ENCODE measurements around the gene RNF39.

The RNF39 gene

DNA sequence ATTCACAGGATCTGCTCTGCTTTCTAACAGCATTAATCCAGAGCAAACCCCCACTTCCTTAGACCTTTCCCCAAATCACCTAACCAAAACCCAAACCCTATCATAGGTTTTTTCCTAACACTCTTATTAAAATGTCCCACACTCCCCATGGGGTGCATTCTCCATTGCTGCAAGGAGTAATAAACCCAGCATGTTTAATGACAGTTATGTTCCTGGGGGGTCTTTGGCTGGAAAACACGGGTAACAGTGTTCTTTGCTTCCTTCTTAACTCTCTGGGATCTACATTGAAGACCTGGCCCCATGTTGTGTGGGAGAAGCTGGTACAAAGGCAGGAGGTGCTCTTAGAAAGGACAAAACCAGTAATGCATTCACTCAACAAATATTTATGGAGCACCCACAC, 21.3 kb upstream of the RNF39 start:
- DNase-seq: no peak

DNA sequence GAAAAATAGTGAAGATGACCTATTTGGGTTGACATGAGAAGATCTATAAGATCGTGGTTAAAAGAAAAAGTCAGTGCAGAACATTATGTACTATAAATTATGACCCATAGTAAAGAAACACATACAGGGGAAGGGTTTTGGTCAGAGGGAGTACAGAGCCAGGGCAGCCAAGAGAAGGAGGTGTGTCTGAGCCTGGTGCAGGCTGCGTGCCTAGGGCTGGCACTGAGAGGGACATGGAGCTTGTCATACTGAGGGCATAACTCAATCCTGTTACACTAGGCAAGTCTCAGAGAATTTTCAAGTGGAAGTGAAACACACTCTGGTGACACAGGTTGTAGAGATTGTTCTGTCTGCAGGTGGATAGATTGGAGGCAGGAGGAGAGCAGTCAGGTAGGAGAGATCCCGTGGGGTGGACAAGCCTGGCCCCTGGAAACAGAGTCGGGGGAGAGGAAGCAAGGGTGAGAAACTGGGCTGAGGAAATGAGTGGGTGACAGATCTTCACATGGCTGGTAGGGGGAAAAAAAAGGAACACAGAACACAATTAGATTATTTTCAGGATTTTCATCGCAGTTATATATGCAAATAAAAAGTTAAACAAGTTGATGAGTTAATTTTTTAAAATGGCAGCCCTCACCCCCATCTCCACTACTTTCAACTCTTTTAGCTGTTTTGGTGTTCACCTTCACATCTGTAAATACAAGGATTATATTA, 18.5 kb upstream of the RNF39 start:
- DNase-seq: no peak

DNA sequence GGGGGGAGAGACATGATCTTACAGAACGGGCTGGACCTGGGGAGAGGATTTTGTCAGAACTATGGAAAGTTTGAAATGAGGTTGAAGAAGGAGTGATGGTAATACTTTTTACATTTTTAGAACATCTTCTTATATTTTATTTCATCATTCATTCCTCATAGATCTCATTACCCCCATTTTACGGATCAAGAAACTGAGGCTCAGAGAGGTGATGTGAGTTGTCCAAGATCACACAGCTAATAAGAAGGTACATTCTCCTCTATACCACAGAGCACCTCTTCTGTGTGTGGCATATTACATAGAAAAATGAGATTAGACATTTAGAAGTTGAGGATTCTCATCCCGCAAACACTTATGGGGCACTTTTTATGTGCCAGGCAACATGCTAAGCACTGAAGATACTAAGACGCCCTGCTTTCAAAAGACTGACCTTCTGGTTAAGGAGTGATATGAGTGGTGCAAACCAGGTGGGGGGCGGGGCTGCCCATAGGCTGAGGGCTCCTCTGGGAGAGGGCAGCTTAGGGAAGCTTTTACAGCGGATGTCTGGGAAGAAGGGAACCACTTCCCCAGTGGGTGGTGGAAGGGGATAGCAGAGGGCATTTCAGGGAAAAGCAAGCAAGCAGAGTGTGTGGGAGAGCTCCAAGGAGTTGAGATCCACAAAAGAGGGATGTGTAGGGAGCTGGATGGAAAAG, 17.4 kb upstream of the RNF39 start:
- no peak for DNase-seq

- no peak for DNase-seq
These were observed 16.2 kb upstream of the RNF39 start for GRCh38 chr6:30091577-30092381.

DNA sequence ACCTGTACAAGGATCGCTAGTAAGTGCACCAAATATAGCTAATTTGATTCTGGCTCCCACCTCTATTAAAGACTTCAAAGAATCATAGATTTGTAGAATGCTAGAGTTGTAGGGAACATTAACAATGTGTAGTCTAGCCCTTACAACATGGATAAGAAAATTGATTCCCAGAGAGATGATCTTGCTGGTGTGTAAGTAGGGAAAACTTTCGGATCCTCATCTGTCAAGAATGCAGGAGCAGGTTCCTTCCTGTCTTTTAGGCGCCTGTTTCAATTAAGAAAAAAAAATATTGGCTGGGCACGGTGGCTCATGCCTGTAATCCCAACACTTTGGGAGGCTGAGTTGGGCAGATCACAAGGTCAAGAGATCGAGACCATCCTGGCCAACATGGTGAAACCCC, 12.3 kb upstream of the RNF39 start:
- no peak for DNase-seq

DNA sequence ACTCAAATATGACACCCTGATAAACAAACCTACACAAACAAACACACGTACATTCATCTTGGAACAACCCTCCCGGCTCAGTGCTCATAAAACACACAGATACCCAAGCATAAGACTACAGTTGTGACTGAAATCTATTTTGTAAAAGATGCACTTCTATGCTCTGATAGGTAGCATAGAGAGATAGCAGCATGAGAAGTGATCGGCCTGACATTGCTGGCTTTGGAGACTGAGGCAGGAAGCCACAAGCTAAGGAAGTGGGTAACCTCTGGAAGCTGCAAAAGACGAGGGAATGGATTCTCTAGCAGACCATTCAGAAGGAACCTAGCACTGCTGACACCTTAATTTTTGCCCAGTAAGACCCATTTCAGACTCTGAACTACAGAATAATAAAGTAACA, 1.6 kb upstream of the RNF39 start:
- no peak for DNase-seq

- no peak for DNase-seq
These were observed 492 bp upstream of the RNF39 start for GRCh38 chr6:30075790-30076732.

GRCh38 chr6:30074331-30075093, 1.1 kb downstream of the RNF39 start:
- DNase-seq: no peak

DNA sequence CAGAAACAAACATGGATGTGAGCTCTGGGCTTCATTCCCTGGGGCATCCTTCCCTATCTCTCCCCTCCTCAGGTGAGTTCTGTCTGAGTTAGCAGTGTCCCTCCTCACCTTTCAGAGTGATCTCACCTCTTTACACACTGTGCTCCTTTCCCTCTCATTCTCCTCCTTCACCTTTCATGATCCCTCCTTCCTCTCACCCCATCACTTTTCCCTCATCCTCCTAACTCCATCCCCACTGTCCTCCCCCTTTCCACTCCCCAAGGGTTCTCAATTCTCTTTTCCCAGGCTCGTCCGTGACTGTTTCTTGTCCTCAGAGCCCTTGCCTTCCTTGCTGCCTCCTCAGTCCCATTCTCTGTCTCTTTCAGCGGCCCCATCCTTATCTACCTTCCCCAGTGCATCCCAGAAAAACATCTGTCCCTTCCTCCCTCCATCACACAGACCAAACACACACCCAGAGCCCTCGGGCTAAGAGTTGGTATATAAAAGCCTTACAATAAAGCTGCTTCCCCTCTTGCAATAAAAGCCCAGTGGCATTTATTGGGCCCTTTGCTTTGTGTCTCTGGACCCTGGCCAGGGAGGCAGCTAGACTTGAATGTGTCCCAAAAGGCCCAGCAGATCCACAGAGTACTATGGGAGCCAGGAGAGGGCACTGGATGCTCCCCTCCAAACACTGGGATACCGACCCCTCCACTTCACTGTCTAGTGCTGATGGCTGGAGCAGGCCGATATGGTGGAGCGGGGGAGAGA, 1.9 kb downstream of the RNF39 start:
- DNase-seq: no peak

- DNase-seq: no peak
These were observed 3.7 kb downstream of the RNF39 start for GRCh38 chr6:30071858-30072257.

- no peak for DNase-seq
These were observed 4.3 kb downstream of the RNF39 start for GRCh38 chr6:30071081-30071818.

DNA sequence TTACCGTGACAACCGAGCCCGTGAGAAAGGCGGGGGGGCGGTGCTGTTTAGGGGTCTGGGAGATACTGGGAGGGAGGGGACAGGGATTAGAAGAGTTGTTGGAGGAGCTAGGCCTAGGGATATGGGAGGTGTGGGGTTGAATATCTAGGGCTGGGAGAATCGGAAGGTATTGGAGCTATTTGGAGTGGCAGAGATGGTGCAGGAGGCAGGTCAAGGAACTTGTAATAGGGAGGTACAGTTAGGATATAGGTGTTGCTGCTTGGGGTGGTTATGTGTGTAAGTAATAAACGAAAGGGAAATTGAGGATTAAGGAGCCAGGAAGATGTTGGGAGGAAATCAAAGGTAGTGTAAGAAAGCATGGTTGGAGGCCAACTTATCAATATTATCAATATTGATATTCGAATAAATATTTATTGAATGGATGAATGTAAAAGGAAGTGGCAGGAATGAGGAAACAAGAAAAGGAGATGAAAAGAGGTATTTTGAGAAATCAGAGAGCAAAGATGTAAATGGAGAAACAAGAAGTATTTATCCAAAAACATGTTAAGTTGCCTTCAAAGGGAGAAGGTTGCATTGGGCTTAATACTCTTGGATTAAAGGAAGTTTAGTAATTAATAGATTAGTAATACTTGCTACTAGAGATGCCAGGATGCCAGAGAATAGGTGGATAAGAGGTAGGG, 8.0 kb downstream of the RNF39 start:
- no peak for DNase-seq

GRCh38 chr6:30066577-30067459, 8.8 kb downstream of the RNF39 start, which contains the start of gene PPP1R11:
Gene PPP1R11 (plus strand): TSS chr6:30067198. CDS start chr6:30067411, 213 bp downstream.
- peak; percentile 97 to 99 for DNase-seq

GRCh38 chr6:30066082-30066481, 9.5 kb downstream of the RNF39 start:
- no peak for DNase-seq

DNA sequence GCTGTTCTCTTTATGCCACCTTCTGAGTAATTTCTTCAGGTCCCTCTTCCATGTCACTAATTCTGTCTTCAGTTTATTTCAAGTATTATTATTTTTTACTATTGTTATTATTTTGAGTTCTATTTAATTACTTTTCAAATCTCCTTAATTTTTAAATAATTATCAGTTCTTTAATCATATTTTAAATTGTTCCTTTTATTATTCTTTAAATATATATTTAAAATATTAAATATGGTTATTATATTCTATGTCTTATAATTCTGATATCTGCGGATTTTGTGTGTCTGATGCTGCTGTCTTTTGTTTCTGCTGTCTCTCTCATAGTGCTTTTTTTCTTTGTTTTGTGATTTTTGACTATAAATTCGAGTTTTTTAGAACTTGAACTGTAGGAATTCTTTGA, 12.3 kb downstream of the RNF39 start:
- DNase-seq: no peak

- no peak for DNase-seq
These were observed 12.9 kb downstream of the RNF39 start for GRCh38 chr6:30062471-30063178.

DNA sequence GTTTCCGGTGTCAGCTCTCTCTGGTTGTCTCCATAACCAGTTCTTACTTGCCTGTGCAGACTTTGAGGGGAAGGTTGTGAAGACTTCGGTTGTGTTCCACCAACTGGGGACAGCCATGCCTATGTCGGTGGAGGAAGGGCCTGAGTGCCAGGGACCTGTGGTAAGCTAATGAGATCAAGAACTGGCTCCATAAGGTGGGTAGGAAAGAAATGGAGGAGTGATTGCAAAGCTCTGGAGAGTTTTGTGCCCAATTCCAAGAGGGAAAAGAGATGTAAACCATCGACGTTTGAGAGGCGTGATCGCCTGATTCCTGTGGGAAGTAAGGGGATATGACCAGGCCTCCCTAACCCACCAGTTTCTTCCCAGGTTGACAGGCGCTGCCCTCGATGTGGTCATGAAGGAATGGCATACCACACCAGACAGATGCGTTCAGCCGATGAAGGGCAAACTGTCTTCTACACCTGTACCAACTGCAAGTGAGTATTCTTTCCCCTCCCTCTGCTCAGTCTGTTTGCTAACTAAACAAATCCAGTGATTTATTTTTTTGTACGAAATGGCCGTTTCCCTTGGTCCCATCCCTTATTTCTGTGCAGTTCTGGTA, 13.6 kb downstream of the RNF39 start:
- DNase-seq: no peak

Measured in NCI-H446 (cell line).